K562 (cell line): ENCODE measurements around the gene URI1. TPM values are rescaled to one million over a fixed set of nuclear protein-coding genes. Genes with fewer than 3 reads are reported as not detected.
A peak's percentile ranks its signal among the peaks of the same experiment; 100 is the strongest.

Source experiments
- CREB1 ChIP-seq, 2 experiments: sonication (generic) in 1 of 2; formaldehyde crosslinking in 1 of 2; IDR thresholded peaks; 2 replicates each; pipeline versions ENCODE4 v1.6.1 to v1.8.0; 2012 to 2022; ENCODE audit warnings: inconsistent platforms in 1 of 2, mild to moderate bottlenecking in 1 of 2, missing genetic modification reagents in 1 of 2, moderate library complexity in 1 of 2
- GMEB1 ChIP-seq: fragments of 250-450 bp; sonication (Bioruptor Pico); IDR thresholded peaks from 2 replicates; pipeline ENCODE4 v1.4.0; 2020; ENCODE audit warnings: mild to moderate bottlenecking
- JUN ChIP-seq, 2 experiments: sonication (generic) in 1 of 2; formaldehyde crosslinking in 1 of 2; IDR thresholded peaks; 2 replicates each; pipeline versions ENCODE4 v1.6.1 to v1.8.0; 2012 to 2022; ENCODE audit warnings: borderline replicate concordance in 2 of 2, mild to moderate bottlenecking in 2 of 2, improper control_type of control experiment in 1 of 2, low read depth in 1 of 2, low read length in 1 of 2, missing genetic modification reagents in 1 of 2
- JUND ChIP-seq, 2 experiments: IDR thresholded peaks; 2 replicates in 1 of 2; 3 replicates in 1 of 2; pipeline ENCODE4 v1.6.1; 2011; ENCODE audit warnings: borderline replicate concordance in 2 of 2, low read depth in 2 of 2, low read length in 2 of 2, improper control_type of control experiment in 1 of 2, missing biosample characterization in 1 of 2, missing genetic modification characterization in 1 of 2, missing genetic modification reagents in 1 of 2
- KAT2B ChIP-seq: IDR thresholded peaks from one replicate; pipeline ENCODE4 v1.6.1; 2012; ENCODE audit warnings: low read depth, mild to moderate bottlenecking, control low read depth, inconsistent platforms, low read length, moderate library complexity
- MECOM ChIP-seq: fragments of 250-450 bp; sonication (Bioruptor Pico); IDR thresholded peaks from 2 replicates; pipeline ENCODE4 v1.8.0; 2022; ENCODE audit warnings: inconsistent platforms
- OTX1 ChIP-seq: fragments of 450-650 bp; formaldehyde crosslinking; IDR thresholded peaks from 2 replicates; pipeline ENCODE4 v1.4.0; 2022; ENCODE audit warnings: mild to moderate bottlenecking
- PHF20 ChIP-seq: fragments of 450-650 bp; IDR thresholded peaks from 2 replicates; pipeline ENCODE4 v1.6.1; 2018; ENCODE audit not compliant: partially characterized antibody
- POLR3G ChIP-seq: IDR thresholded peaks from 2 replicates; pipeline ENCODE4 v1.6.1; 2011; ENCODE audit not compliant: insufficient read length, insufficient replicate concordance; ENCODE audit errors: extremely low read depth
- RCOR1 ChIP-seq, 2 experiments: IDR thresholded peaks; 2 replicates each; pipeline ENCODE4 v1.6.1; 2012; ENCODE audit warnings: low read depth in 2 of 2, low read length in 2 of 2, borderline replicate concordance in 1 of 2, improper control_type of control experiment in 1 of 2
- SP2 ChIP-seq: IDR thresholded peaks from 2 replicates; pipeline ENCODE4 v1.6.1; 2011; ENCODE audit warnings: mild to moderate bottlenecking, low read depth, low read length, moderate library complexity; ENCODE audit not compliant: poor library complexity, severe bottlenecking; ENCODE audit errors: extremely low read depth
- SREBF1 ChIP-seq: fragments of 150-350 bp; IDR thresholded peaks from 2 replicates; pipeline ENCODE4 v1.6.1; 2014; ENCODE audit warnings: antibody characterized with exemption, low read depth, low read length, borderline replicate concordance
- SRSF9 ChIP-seq: fragments of 200-400 bp; formaldehyde crosslinking; IDR thresholded peaks from 2 replicates; pipeline ENCODE4 v1.6.1; 2017; ENCODE audit warnings: low read depth, low read length, borderline replicate concordance
- TAF1 ChIP-seq: IDR thresholded peaks from 2 replicates; pipeline ENCODE4 v1.6.1; 2011; ENCODE audit warnings: mild to moderate bottlenecking, low read length, moderate library complexity; ENCODE audit not compliant: insufficient read depth, control insufficient read depth, severe bottlenecking; ENCODE audit errors: extremely low read depth
- TCFL5 ChIP-seq: fragments of 250-450 bp; sonication (Bioruptor Pico); conservative IDR thresholded peaks from 2 replicates; pipeline ENCODE4 v1.6.1; 2021; ENCODE audit warnings: mild to moderate bottlenecking, moderate library complexity, matching md5 sums
- TRIM24 ChIP-seq, 2 experiments: fragments of 450-650 bp; IDR thresholded peaks; 2 replicates each; pipeline ENCODE4 v1.6.1; 2016
- ZBTB1 ChIP-seq: sonication (generic); formaldehyde crosslinking; IDR thresholded peaks from 2 replicates; pipeline ENCODE4 v1.8.1; 2023; ENCODE audit warnings: missing genetic modification reagents, low read depth, mild to moderate bottlenecking, borderline replicate concordance
- ZC3H8 ChIP-seq: fragments of 450-650 bp; IDR thresholded peaks from 2 replicates; pipeline ENCODE4 v1.6.1; 2017
- ZKSCAN8 ChIP-seq: fragments of 200-800 bp; sonication (Bioruptor generic); IDR thresholded peaks from 2 replicates; pipeline ENCODE4 v1.6.1; 2016; ENCODE audit warnings: missing genetic modification characterization, missing compliant biosample characterization
- ZNF175 ChIP-seq: fragments of 200-800 bp; sonication (Bioruptor generic); IDR thresholded peaks from 2 replicates; pipeline ENCODE4 v1.6.1; 2016; ENCODE audit warnings: low read depth, mild to moderate bottlenecking, missing genetic modification characterization, missing compliant biosample characterization
- ZNF263 ChIP-seq: sonication (generic); formaldehyde crosslinking; IDR thresholded peaks from 2 replicates; pipeline ENCODE4 v1.8.0; 2022; ENCODE audit warnings: mild to moderate bottlenecking, missing genetic modification reagents, borderline replicate concordance
- ZNF584 ChIP-seq: fragments of 200-800 bp; sonication (Bioruptor generic); IDR thresholded peaks from 2 replicates; pipeline ENCODE4 v1.6.1; 2016; ENCODE audit warnings: low read depth, mild to moderate bottlenecking, missing genetic modification characterization, missing compliant biosample characterization
- polyA plus RNA-seq, 8 experiments: library from polyadenylated mRNA; depleted of rRNA in 4 of 8; stranded (reverse) in 5 of 8; unstranded in 3 of 8; fragments of >200 nt; fragmentation: Nextera tagmentation in 2 of 8; fragmentation: Illumina TruSeq in 1 of 8; extraction: Ambion mirVana in 2 of 8; extraction: Trizol in 1 of 8; gene quantifications; 2 replicates each; pipeline versions ENCODE4 v1.2.1 to v1.2.3, GENCODE V29; 2011 to 2014; ENCODE audit warnings: inconsistent platforms in 1 of 8, missing spikeins in 1 of 8
- total RNA-seq, 7 experiments: library from RNA; depleted of rRNA in 6 of 7; stranded (reverse); fragments of >200 nt in 6 of 7; fragmentation: Illumina TruSeq in 2 of 7; extraction: Trizol in 2 of 7; gene quantifications; 2 replicates each; pipeline versions ENCODE4 v1.2.1 to v1.2.3, GENCODE V29; 2011 to 2021; ENCODE audit warnings: low replicate concordance in 1 of 7
- TF ChIP-seq, protein P1 (sequence below): sonication (generic); formaldehyde crosslinking; IDR thresholded peaks from 2 replicates; pipeline ENCODE4 v1.8.1; 2023; ENCODE audit warnings: mild to moderate bottlenecking, missing genetic modification reagents
- TF ChIP-seq, protein P2 (sequence below): fragments of 250-450 bp; sonication (Bioruptor Pico); IDR thresholded peaks from 2 replicates; pipeline ENCODE4 v1.8.0; 2021; ENCODE audit warnings: moderate library complexity, mild to moderate bottlenecking, inconsistent platforms

Gene URI1
- total and polyA plus RNA-seq, 9 of the 15 experiments (the other 6 are each of a cell fraction or from before 2014, with no cell fraction given): 16.9 to 87.4 (median 63.9) TPM

DNA sequence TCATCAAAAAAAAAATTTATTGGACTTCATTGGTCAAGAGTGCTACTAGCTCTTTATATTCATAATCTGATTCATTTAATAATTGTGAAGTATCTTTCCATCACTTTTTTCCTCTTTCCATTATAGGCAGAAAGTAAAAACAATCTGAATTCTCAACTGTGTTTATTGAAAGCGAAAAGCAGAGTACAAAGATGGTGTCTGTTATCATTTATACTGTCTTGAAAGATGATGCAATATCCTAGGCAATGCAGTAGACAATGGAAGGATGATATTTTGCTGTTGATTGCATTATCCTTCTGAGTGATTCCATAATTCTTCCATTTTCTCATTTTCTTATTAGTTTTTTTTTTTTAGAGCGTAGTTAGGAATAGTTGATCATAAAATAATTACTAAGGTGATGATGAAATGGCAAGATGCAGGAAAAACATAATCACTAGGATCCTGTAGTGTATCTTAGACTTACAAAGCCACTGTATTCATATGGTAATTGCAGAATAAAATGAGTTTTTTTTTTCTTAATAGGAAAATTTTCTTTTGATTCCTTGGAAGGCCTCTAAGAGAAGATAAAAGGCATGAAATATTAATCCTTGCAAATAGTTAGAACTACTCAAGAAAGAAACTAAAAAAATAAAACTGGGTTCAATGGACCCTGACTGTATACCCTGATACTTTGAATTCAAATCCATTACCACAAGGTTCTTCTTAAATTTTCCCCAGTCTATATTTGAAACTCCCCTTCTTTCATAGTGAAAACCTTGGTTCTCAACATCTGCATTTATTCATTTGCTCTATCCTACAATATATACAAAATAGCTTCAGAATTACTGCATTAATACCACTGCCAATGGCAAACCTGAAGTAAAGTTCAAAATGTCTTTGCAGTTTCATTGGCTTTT, 11.6 kb downstream of the URI1 start (continued):
- TF ChIP-seq MECOM (peak; percentile 73; the same call in 1 of the 2 replicates), ZBTB1 (CRISPR knock-in tag) (no peak), RCOR1 (IDR thresholded peaks at IDR 0.05; ENCODE audit: borderline replicate concordance in 1 of 2, low read depth in 2 of 2, low read length in 2 of 2) (no peak), ZNF263 (no peak), PHF20 (no peak), SREBF1 (no peak), OTX1 (CRISPR knock-in tag) (no peak), TCFL5 (CRISPR knock-in tag) (no peak), POLR3G (no peak), TAF1 (no peak), SP2 (no peak), TRIM24 (IDR thresholded peaks at IDR 0.05) (peak; percentile 98), SRSF9 (no peak), KAT2B (no peak), ZNF584 (CRISPR knock-in tag) (peak; percentile 75; the same call in 1 of the 2 replicates), JUN (IDR thresholded peaks at IDR 0.05; ENCODE audit: borderline replicate concordance, low read depth, low read length) (peak; percentile 47; the same call in 1 of the 2 replicates), JUN (CRISPR knock-in tag; IDR thresholded peaks at IDR 0.05; ENCODE audit: borderline replicate concordance) (no peak), GMEB1 (CRISPR knock-in tag) (no peak), ZKSCAN8 (CRISPR knock-in tag) (no peak), JUND (IDR thresholded peaks at IDR 0.05; ENCODE audit: borderline replicate concordance, low read depth, low read length) (peak; percentile 77), JUND (tag; IDR thresholded peaks at IDR 0.05; ENCODE audit: borderline replicate concordance, low read depth, low read length) (peak; percentile 75; the same call in 2 of the 3 replicates), ZC3H8 (no peak), ZNF175 (CRISPR knock-in tag) (peak; percentile 61; the same call in 1 of the 2 replicates), CREB1 (IDR thresholded peaks at IDR 0.05) (no peak), CREB1 (CRISPR knock-in tag; IDR thresholded peaks at IDR 0.05) (no peak)
- TF ChIP-seq, protein P1, sequence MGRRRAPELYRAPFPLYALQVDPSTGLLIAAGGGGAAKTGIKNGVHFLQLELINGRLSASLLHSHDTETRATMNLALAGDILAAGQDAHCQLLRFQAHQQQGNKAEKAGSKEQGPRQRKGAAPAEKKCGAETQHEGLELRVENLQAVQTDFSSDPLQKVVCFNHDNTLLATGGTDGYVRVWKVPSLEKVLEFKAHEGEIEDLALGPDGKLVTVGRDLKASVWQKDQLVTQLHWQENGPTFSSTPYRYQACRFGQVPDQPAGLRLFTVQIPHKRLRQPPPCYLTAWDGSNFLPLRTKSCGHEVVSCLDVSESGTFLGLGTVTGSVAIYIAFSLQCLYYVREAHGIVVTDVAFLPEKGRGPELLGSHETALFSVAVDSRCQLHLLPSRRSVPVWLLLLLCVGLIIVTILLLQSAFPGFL (CRISPR knock-in tag): no peak
- TF ChIP-seq, protein P2, sequence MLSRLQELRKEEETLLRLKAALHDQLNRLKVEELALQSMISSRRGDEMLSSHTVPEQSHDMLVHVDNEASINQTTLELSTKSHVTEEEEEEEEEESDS (CRISPR knock-in tag): no peak
